ENCODE results near the gene SAMD14.

GRCh38 chr17:50066995-50067394 is 63.0 kb downstream of the SAMD14 start:
- no peak for TF ChIP-seq POLR2A (IDR thresholded peaks at IDR 0.05; ENCODE audit: low read length)
- TF ChIP-seq GATA1 (IDR thresholded peaks at IDR 0.05; ENCODE audit: low read depth, low read length), result no peak
